DMS114 treated with DMSO at 0.1 percent for 48 hours (cell line): ENCODE results near the gene SSTR5.

ENCODE experiments used
- DNase-seq: peaks from one replicate; lab custom pipeline; 2025; ENCODE audit not compliant: unreplicated experiment; lab: John Stamatoyannopoulos, UW

The SSTR5 gene

GRCh38 chr16:1054660-1055556, 17.6 kb upstream of the SSTR5 start:
- DNase-seq: peak; percentile 6

DNA sequence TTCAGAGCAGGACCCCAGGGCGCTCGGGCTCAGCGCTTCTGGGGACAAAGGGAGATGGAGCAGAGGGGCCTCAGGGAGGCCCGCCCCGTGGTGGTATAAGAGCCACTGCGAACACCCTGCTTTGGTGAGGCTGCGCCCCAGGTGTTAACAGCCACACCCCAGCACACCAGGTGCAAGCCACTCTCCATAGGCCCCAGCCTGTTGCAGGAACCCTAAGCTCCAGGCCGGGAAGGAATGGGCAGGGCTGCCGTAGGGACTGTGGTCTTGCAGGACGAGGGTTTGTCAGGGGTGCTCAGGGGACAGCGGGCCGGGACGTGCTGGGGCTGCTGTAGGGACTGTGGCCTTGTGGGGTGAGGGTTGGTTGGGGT, 17.0 kb upstream of the SSTR5 start:
- no peak for DNase-seq

- no peak for DNase-seq
These were observed 16.4 kb upstream of the SSTR5 start for GRCh38 chr16:1056196-1056595.

DNA sequence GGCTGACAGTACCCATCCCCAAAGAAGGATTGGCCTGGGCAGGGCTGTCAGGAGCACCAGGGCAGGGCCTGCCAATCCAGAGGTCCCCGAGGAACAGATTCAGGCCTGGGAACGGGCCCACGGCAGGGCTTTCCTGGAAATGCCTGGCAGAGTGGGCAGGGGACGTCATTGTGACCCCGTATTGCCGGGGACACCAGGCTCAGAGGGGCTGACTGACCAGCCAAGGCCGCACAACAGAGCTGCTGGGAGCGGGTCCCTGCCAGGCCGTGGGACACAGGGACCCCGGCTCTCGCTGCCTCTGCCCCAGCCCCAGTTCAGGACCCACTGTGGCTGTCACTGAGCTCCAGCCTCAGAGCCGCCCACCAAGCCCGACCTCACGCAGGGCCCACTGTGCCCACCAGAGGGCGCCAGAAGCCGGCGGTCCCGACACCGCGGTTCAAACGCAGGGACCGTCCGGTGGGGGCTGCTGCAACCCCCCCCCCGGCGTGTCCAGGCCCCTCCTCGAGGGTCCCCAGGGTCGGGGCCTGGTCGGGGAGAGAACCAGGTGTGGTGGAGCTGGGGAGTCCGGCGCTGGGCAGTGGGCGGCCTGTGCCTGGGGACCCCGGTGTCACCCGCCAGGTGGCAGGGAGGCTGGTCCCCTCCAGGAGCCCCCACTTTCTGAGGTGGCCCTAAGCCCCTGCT, 15.2 kb upstream of the SSTR5 start:
- no peak for DNase-seq

DNA sequence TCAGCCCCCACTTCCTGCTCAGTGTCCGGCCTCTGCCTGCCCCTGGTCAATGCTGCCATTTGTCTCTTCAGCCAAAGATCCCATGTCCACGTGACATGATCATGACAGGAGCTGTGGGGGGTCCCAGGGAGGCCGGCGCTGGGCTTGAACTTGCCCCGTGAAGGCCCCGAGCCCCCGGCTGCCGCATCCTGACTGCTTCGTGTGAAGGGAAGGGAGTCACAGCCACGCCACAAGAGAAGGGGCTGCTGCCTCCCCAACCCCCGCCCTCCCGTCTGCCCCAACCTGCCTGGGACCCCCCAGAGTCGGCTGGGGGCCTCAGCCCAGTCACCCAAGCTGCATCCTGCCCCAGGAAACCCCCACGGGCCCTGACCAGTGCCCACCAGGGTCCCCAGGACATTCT, 14.3 kb upstream of the SSTR5 start:
- DNase-seq: no peak

- DNase-seq: no peak
These were observed 13.2 kb upstream of the SSTR5 start for GRCh38 chr16:1059310-1059709.

- DNase-seq: no peak
These were observed 11.9 kb upstream of the SSTR5 start for GRCh38 chr16:1060416-1061340.

- no peak for DNase-seq
These were observed 10.6 kb upstream of the SSTR5 start for GRCh38 chr16:1061769-1062505.

DNA sequence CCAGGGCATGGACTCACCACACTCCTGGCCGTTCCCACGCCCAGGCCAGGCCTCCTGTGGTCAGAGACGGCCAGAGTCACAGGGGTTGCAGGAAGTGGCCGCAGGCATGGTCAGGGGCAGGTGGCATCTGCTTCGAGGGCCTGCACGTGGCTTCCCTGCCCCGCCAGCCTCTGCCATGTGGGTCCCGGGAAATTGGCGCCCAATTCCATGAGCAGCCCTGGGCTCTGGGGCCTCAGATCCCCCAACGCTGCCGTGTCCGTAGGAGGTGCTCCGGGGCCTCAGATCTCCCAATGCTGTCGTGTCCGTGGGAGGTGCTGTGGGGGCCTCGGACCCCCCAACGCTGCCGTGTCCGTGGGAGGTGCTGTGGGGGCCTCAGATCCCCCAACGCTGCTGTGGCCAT, 9.7 kb upstream of the SSTR5 start:
- no peak for DNase-seq

- DNase-seq: no peak
These were observed 8.8 kb upstream of the SSTR5 start for GRCh38 chr16:1063728-1064127.

DNA sequence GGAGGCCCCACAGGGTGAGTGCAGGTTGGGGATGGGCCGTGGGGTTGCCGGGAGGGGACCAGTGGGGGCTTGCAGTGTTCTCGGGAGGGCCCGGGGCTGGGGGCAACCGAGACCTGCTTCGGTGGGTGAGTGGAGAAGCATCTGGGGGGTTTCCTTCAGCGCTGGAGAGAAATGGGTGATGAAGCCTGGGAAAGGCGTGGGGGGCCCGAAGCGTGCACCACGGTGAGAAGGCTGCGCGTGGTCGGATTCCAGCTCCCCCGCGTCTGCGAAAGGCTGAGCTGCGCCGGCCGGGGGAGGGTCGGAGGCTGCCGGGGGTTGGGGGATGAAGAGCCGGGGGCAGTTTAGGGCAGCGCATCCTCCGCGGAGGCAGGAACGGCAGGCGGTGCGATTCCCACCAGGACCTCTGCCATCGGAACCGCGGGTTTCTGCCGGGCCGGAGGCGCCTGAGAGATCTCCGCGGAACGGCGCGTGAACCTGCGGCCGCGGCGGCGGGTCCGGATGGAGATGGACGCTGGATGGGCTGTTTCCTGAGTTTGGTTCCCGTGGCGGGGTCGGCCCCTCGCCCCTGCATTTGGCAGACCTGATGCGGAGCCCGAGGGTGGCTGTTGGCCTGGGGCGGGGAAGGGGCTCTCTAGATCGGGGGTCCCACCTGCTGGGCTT, 6.9 kb upstream of the SSTR5 start:
- DNase-seq: no peak

- DNase-seq: no peak
These were observed 5.9 kb upstream of the SSTR5 start for GRCh38 chr16:1066584-1067172.

DNA sequence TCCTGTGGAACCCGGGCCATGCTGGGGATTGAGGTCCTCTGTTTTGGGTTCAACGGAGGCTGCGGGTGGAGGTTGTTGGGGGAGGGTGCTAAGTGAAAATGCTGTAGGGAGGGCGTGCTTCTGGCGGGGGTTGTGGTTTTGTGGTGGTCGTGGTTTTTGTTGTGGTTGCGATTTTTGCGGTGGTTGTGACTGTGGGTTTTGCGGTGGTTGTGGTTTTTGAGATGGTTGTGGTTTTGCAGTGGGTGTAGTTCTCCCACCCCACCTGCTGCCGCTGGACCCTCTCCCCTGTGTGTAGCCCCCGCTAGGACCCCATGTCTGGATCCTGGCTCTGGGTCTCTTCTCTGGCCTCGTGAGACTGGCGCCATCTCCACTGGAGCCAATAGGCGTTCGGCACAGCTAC, 4.9 kb upstream of the SSTR5 start:
- DNase-seq: no peak

GRCh38 chr16:1068451-1068850, 4.1 kb upstream of the SSTR5 start:
- no peak for DNase-seq

DNA sequence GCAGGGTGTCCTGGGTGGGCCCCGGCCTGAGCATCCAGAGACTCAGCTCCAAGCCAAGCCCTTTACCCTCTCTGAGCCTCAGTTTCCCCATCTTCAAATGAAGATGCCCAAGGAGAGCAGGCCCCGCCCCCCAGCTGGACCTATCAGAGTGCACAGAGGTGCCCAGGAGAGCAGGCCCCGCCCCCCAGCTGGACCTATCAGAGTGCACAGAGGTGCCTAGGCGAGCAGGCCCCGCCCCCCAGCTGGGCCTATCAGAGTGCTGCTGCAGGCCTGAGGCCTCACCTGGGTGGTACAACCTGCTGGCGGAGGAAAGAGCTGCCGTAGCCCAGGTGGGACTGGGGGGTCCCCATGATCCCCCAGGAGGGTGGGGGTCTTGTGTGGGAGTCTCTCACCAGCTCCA, 3.4 kb upstream of the SSTR5 start:
- DNase-seq: no peak

GRCh38 chr16:1070084-1070863, 2.3 kb upstream of the SSTR5 start:
- no peak for DNase-seq

GRCh38 chr16:1070864-1071408, 1.6 kb upstream of the SSTR5 start:
- no peak for DNase-seq

- no peak for DNase-seq
These were observed 854 bp upstream of the SSTR5 start for GRCh38 chr16:1071561-1072225.

- DNase-seq: no peak
These were observed 663 bp downstream of the SSTR5 start for GRCh38 chr16:1073262-1073558.
